NT2/D1 (cell line): ENCODE data around the gene CTSZ.

Experiments
- YY1 ChIP-seq: IDR thresholded peaks from 2 replicates; pipeline ENCODE4 v1.6.1; 2011; ENCODE audit not compliant: insufficient read length, insufficient read depth
- ZNF274 ChIP-seq: IDR thresholded peaks from 2 replicates; pipeline ENCODE4 v1.6.1; 2011; ENCODE audit warnings: mild to moderate bottlenecking, low read depth, low read length

DNA sequence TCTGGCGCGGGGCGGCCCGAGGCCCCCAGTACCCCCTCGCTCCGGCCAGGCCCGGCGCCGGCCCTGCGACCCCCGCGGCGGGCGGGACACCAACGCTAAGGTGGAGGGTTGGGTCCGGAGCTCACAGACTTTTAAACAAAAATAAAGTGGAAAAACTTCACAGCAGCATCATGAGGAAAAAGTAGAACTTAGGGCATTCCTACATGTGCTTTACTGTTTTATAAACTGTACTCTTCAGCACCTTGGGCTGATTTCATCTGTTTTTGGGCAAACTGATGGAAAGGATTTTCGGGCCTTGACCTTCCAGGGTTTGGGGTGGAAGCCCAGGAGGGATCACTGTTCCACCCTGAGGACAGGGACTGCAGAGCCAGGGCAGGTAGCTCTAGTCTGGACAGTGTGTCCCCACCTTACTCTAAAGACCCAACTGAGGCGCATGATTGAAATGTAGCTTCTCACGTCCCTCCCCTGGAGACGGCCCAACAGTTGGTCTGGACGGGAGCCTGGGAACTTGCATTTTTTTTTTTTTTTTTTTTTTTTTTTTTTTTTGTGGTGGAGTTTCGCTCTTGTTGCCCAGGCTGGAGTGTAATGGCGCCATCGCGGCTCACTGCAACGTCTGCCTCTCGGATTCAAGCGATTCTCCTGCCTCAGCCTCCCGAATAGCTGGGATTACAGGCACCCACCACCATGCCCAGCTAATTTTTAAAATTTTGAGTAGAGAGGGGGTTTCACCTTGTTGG is 25.3 kb downstream of the CTSZ start:
- TF ChIP-seq YY1 (no peak), ZNF274 (no peak)
